HG03457 (cell line): ENCODE results near the gene MRPL58.
A peak's percentile ranks its signal among the peaks of the same experiment; 100 is the strongest.

Experiments used
- ATAC-seq: cut with Tn5 transposase; IDR thresholded peaks from one replicate; pipeline ENCODE4 v1.9.1; 2021; ENCODE audit warnings: moderate number of reproducible peaks; ENCODE audit not compliant: unreplicated experiment

The MRPL58 gene

GRCh38 chr17:75046407-75047289 is 34.2 kb downstream of the MRPL58 start, which contains the start of the genes ATP5PD and KCTD2:
Gene ATP5PD (minus strand): TSS chr17:75046969. CDS start chr17:75042650, 4,319 bp downstream.
Gene KCTD2 (plus strand): TSS chr17:75047225. CDS start chr17:75047251, 26 bp downstream.
- ATAC-seq = peak; percentile 87

GRCh38 chr17:75047398-75048098 is 35.1 kb downstream of the MRPL58 start:
- ATAC-seq = peak; percentile 15

- ATAC-seq = no peak
Observed at GRCh38 chr17:75048249-75048878, 35.9 kb downstream of the MRPL58 start.

GRCh38 chr17:75049057-75049456 is 36.6 kb downstream of the MRPL58 start:
- no peak for ATAC-seq

- no peak for ATAC-seq
Observed at GRCh38 chr17:75049706-75050105, 37.2 kb downstream of the MRPL58 start.

GRCh38 chr17:75051941-75052340 is 39.5 kb downstream of the MRPL58 start:
- ATAC-seq = no peak

GRCh38 chr17:75059369-75060345 is 47.2 kb downstream of the MRPL58 start:
- no peak for ATAC-seq

- no peak for ATAC-seq
Observed at GRCh38 chr17:75060434-75061054, 48.1 kb downstream of the MRPL58 start.

- ATAC-seq = no peak
Observed at GRCh38 chr17:75061055-75061438, 48.6 kb downstream of the MRPL58 start.

GRCh38 chr17:75061618-75062017 is 49.1 kb downstream of the MRPL58 start:
- no peak for ATAC-seq

- ATAC-seq = no peak
Observed at GRCh38 chr17:75063201-75063600, 50.7 kb downstream of the MRPL58 start.

- no peak for ATAC-seq
Observed at GRCh38 chr17:75063626-75064025, 51.2 kb downstream of the MRPL58 start.

GRCh38 chr17:75064040-75064439 is 51.6 kb downstream of the MRPL58 start:
- ATAC-seq = no peak

GRCh38 chr17:75064460-75064859 is 52.0 kb downstream of the MRPL58 start:
- no peak for ATAC-seq

- no peak for ATAC-seq
Observed at GRCh38 chr17:75064867-75065561, 52.5 kb downstream of the MRPL58 start.

GRCh38 chr17:75065562-75066151 is 53.2 kb downstream of the MRPL58 start:
- ATAC-seq = no peak

- no peak for ATAC-seq
Observed at GRCh38 chr17:75067856-75068255, 55.4 kb downstream of the MRPL58 start.

GRCh38 chr17:75068750-75069149 is 56.3 kb downstream of the MRPL58 start:
- no peak for ATAC-seq

GRCh38 chr17:75069783-75070182 is 57.3 kb downstream of the MRPL58 start:
- no peak for ATAC-seq
